Astrocyte (in vitro differentiated cells and primary cell): Measurements from ENCODE around the gene FAM83F. TPM values are rescaled to one million over a fixed set of nuclear protein-coding genes. Genes with fewer than 3 reads are reported as not detected.

Source experiments
- DNase-seq: peaks from one replicate; pipeline ENCODE4 v3.0.0-alpha.2; 2010; ENCODE audit warnings: low read depth
- FAIRE-seq: peaks from 2 replicates; lab custom pipeline; 2011; peaks lifted over from hg19 to GRCh38; lab: Jason Lieb, UNC
- H2AFZ ChIP-seq: 2 replicates; pipeline ENCODE4 v1.6.0; 2012; ENCODE audit warnings: low read depth, low read length, inconsistent platforms
- H3K27ac ChIP-seq: 2 replicates; pipeline ENCODE4 v1.5.1; 2011; ENCODE audit warnings: low read depth, low read length, inconsistent platforms
- H3K27me3 ChIP-seq: 2 replicates; pipeline ENCODE4 v1.6.0; 2011; ENCODE audit warnings: low read length, inconsistent platforms; ENCODE audit not compliant: insufficient read depth
- H3K36me3 ChIP-seq: 2 replicates; pipeline ENCODE4 v1.5.1; 2011; ENCODE audit warnings: low read length, inconsistent platforms; ENCODE audit not compliant: insufficient read depth
- H3K4me1 ChIP-seq: 2 replicates; pipeline ENCODE4 v1.5.1; 2011; ENCODE audit warnings: low read length, inconsistent platforms; ENCODE audit not compliant: insufficient read depth
- H3K4me2 ChIP-seq: 2 replicates; pipeline ENCODE4 v1.6.0; 2012; ENCODE audit warnings: low read length, inconsistent platforms
- H3K4me3 ChIP-seq: 2 replicates; pipeline ENCODE4 v1.5.1; 2011; ENCODE audit warnings: low read depth, mild to moderate bottlenecking, low read length, inconsistent platforms; ENCODE audit not compliant: insufficient read depth
- H3K79me2 ChIP-seq: 2 replicates; pipeline ENCODE4 v1.6.0; 2012; ENCODE audit warnings: mild to moderate bottlenecking, low read length, inconsistent platforms; ENCODE audit not compliant: insufficient read depth
- H3K9ac ChIP-seq: 2 replicates; pipeline ENCODE4 v1.6.0; 2012; ENCODE audit warnings: mild to moderate bottlenecking, low read length, inconsistent platforms
- H3K9me3 ChIP-seq: 2 replicates; pipeline ENCODE4 v1.5.1; 2012; ENCODE audit warnings: low read depth, mild to moderate bottlenecking, low read length, inconsistent platforms; ENCODE audit not compliant: insufficient read depth
- H4K20me1 ChIP-seq: 2 replicates; pipeline ENCODE4 v1.6.0; 2012; ENCODE audit warnings: low read length, inconsistent platforms; ENCODE audit not compliant: insufficient read depth
- H3K27ac Mint-ChIP-seq: one replicate; pipeline ENCODE4 v1.8.0; 2021; ENCODE audit warnings: mild to moderate bottlenecking, mixed read lengths; ENCODE audit not compliant: unreplicated experiment
- H3K27me3 Mint-ChIP-seq: one replicate; pipeline ENCODE4 v1.8.0; 2021; ENCODE audit warnings: low read depth, mixed read lengths; ENCODE audit not compliant: unreplicated experiment
- H3K36me3 Mint-ChIP-seq: one replicate; pipeline ENCODE4 v1.8.0; 2021; ENCODE audit warnings: low read depth, mixed read lengths; ENCODE audit not compliant: unreplicated experiment
- H3K4me1 Mint-ChIP-seq: one replicate; pipeline ENCODE4 v1.8.0; 2021; ENCODE audit warnings: low read depth, mixed read lengths; ENCODE audit not compliant: unreplicated experiment
- H3K4me3 Mint-ChIP-seq: one replicate; pipeline ENCODE4 v1.8.0; 2021; ENCODE audit warnings: mild to moderate bottlenecking, moderate library complexity, mixed read lengths; ENCODE audit not compliant: unreplicated experiment
- H3K9me3 Mint-ChIP-seq: one replicate; pipeline ENCODE4 v1.8.0; 2021; ENCODE audit warnings: mild to moderate bottlenecking, mixed read lengths; ENCODE audit not compliant: unreplicated experiment
- CTCF ChIP-seq: IDR thresholded peaks from 2 replicates; pipeline ENCODE4 v1.5.1; 2011; ENCODE audit warnings: low read depth, mild to moderate bottlenecking, inconsistent platforms, low read length, moderate library complexity; ENCODE audit not compliant: insufficient read depth
- EZH2 ChIP-seq: IDR thresholded peaks from 2 replicates; pipeline ENCODE4 v1.6.1; 2012; ENCODE audit warnings: mild to moderate bottlenecking, low read length, inconsistent platforms; ENCODE audit not compliant: insufficient read depth
- total RNA-seq: library from RNA; stranded (reverse); gene quantifications from 2 replicates; pipeline ENCODE4 v1.2.1, GENCODE V29; 2021

FAM83F gene
- total RNA-seq, 1 donor from 2014 or later, result 0.79 TPM

GRCh38 chr22:39997421-39997820 lies 2.7 kb downstream of the FAM83F start:
- DNase-seq (no peak), FAIRE-seq (no peak)
- no peaks in the 10 kb centered on the region for H3K36me3 Mint-ChIP-seq
- H3K4me3 Mint-ChIP-seq, result no peak overlapping the region
- peaks cover 24% of the 10 kb centered on the region for H3K27me3 Mint-ChIP-seq
- H3K4me2 ChIP-seq, result no peak overlapping the region
- TF ChIP-seq CTCF (no peak), EZH2 (no peak)
- H4K20me1 ChIP-seq, result no peaks in the 10 kb centered on the region
- no peak overlapping the region for H3K27ac Mint-ChIP-seq
- H3K4me1 Mint-ChIP-seq, result peaks cover 32% of the 10 kb centered on the region
- no peak overlapping the region for H3K4me3 ChIP-seq
- H2AFZ ChIP-seq, result no peak overlapping the region
- H3K9me3 Mint-ChIP-seq, result no peaks in the 10 kb centered on the region
- no peaks in the 10 kb centered on the region for H3K36me3 ChIP-seq
- H3K9ac ChIP-seq, result no peak overlapping the region
- no peaks in the 10 kb centered on the region for H3K9me3 ChIP-seq
- peaks cover 12% of the 10 kb centered on the region for H3K27me3 ChIP-seq
- H3K27ac ChIP-seq, result no peak overlapping the region
- no peaks in the 10 kb centered on the region for H3K79me2 ChIP-seq
- H3K4me1 ChIP-seq, result peaks cover 14% of the 10 kb centered on the region

GRCh38 chr22:39997939-39998726 lies 3.4 kb downstream of the FAM83F start:
- Histone ChIP-seq H3K79me2 (no peaks in the 10 kb centered on the region), H3K36me3 (no peaks in the 10 kb centered on the region), H4K20me1 (no peaks in the 10 kb centered on the region), H3K4me2 (no peak overlapping the region), H3K27ac (no peak overlapping the region), H3K9me3 (no peaks in the 10 kb centered on the region), H3K9ac (no peak overlapping the region), H3K4me3 (no peak overlapping the region), H2AFZ (no peak overlapping the region), H3K4me1 (peaks cover 14% of the 10 kb centered on the region), H3K27me3 (peaks cover 16% of the 10 kb centered on the region)
- Mint-ChIP-seq H3K27me3 (peaks cover 18% of the 10 kb centered on the region), H3K27ac (peak overlapping the region; percentile 58), H3K4me3 (no peak overlapping the region), H3K4me1 (peaks cover 32% of the 10 kb centered on the region), H3K9me3 (no peaks in the 10 kb centered on the region), H3K36me3 (no peaks in the 10 kb centered on the region)
- FAIRE-seq (no peak), DNase-seq (peak; percentile 22)
- no peak for TF ChIP-seq CTCF

- peaks cover 13% of the 10 kb centered on the region for H3K27me3 ChIP-seq
- peaks cover 33% of the 10 kb centered on the region for H3K4me1 Mint-ChIP-seq
- peaks cover 14% of the 10 kb centered on the region for H3K4me1 ChIP-seq
- H3K36me3 Mint-ChIP-seq, result no peaks in the 10 kb centered on the region
- H3K27me3 Mint-ChIP-seq, result peaks cover 9% of the 10 kb centered on the region
- no peak overlapping the region for H3K27ac ChIP-seq
- H3K9me3 Mint-ChIP-seq, result no peaks in the 10 kb centered on the region
- H3K27ac Mint-ChIP-seq, result no peak overlapping the region
- H2AFZ ChIP-seq, result no peak overlapping the region
- DNase-seq (peak; percentile 42), FAIRE-seq (no peak)
- H3K9me3 ChIP-seq, result no peaks in the 10 kb centered on the region
- H3K79me2 ChIP-seq, result no peaks in the 10 kb centered on the region
- H3K9ac ChIP-seq, result no peak overlapping the region
- H4K20me1 ChIP-seq, result no peaks in the 10 kb centered on the region
- peak overlapping the region; percentile 14 for H3K4me2 ChIP-seq
- H3K4me3 ChIP-seq, result no peak overlapping the region
- no peak for TF ChIP-seq EZH2
- TF ChIP-seq CTCF, result peak; percentile 15
- H3K36me3 ChIP-seq, result no peaks in the 10 kb centered on the region
- H3K4me3 Mint-ChIP-seq, result no peak overlapping the region
Measured at GRCh38 chr22:39999144-39999757, 4.5 kb downstream of the FAM83F start.
